IMR-90 (cell line): Measurements from ENCODE around the gene GORASP1.

Experiments used
- POLR2A ChIP-seq: IDR thresholded peaks from 2 replicates; pipeline ENCODE4 v1.6.1; 2012; ENCODE audit warnings: mild to moderate bottlenecking, low read depth, low read length
- RAD21 ChIP-seq: IDR thresholded peaks from 2 replicates; pipeline ENCODE4 v1.6.1; 2012; ENCODE audit warnings: low read length, improper control_type of control experiment
- TF ChIP-seq, protein P1 (sequence below): conservative IDR thresholded peaks from 2 replicates; pipeline ENCODE4 v1.5.1; 2012; ENCODE audit warnings: mild to moderate bottlenecking, low read depth, low read length, improper control_type of control experiment

DNA sequence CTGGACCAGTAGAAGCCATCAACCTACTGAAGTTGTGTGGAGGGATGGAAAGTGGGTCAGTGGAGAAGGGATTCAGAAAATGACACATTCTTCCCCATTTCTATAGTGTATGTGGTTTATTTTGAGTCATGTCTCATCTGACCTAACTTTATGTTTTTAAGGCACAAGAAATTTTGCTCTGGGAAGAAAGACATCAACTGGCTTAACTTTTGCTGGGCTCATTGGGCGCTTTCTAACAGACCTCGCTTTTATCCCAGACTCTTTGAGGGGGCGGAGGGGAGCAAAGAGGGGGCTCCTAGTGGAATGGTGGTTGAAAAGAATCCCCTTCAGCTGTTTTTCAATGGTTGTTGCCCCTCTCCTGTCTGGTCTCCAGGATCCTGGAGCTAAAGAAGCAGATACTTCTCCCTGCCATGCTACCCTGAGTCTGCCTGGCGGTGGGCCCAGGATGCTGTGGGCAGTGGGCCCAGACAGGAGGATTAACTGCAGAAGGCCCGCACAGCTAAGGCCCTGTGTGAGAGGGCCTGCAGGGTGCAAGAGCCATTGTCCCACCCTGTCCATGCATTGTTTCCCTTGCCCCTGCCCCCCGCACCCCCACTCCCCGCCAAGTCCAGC, 31.5 kb upstream of the GORASP1 start:
- TF ChIP-seq, protein P1, sequence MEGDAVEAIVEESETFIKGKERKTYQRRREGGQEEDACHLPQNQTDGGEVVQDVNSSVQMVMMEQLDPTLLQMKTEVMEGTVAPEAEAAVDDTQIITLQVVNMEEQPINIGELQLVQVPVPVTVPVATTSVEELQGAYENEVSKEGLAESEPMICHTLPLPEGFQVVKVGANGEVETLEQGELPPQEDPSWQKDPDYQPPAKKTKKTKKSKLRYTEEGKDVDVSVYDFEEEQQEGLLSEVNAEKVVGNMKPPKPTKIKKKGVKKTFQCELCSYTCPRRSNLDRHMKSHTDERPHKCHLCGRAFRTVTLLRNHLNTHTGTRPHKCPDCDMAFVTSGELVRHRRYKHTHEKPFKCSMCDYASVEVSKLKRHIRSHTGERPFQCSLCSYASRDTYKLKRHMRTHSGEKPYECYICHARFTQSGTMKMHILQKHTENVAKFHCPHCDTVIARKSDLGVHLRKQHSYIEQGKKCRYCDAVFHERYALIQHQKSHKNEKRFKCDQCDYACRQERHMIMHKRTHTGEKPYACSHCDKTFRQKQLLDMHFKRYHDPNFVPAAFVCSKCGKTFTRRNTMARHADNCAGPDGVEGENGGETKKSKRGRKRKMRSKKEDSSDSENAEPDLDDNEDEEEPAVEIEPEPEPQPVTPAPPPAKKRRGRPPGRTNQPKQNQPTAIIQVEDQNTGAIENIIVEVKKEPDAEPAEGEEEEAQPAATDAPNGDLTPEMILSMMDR, result no peak
- TF ChIP-seq POLR2A, result no peak; the same call in 1 of the 2 replicates
- TF ChIP-seq RAD21, result no peak
